ENCODE measurements around the gene FLYWCH1.

DNA sequence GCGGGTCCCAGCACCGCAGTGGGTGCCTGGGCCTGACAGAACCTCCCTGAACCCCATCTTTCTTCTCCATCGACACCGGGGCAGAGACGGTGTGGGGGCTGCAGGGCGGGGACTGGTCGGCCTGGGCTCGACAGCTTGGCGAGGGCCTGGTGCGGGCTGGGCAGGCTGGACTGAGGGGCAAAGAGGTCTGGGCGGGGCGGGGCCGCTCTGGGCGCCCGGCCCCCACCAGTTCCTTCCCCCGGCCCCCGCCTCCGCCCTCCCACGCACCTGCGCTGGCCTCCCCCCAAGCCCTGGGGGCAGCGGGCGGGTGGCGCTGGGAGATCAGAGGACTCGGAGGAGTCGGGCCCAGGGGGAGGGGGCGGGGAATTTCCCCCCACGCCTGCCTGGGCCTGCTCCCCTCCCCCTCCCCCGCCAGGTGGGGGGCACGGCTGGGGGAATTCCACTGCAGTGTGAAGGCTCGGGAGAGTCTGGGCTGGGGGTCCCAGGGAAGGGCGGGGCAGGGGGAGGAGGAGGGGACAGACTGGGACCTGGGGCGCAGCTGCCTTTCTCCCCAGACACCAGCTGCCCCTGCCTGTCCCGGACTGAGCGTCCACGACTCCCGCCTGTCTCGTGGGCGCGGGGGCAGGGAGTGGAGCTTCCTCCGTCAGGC lies 51.5 kb downstream of the FLYWCH1 start:
- TF ChIP-seq EZH2 (IDR thresholded peaks at IDR 0.05; ENCODE audit: insufficient read depth, poor library complexity, severe bottlenecking) (no peak), EZH2phosphoT487 (IDR thresholded peaks at IDR 0.05; ENCODE audit: insufficient read depth, low read depth) (no peak)

All from GM23248 (cell line).